T-helper 2 cell treated with Interferon-gamma antibody and Interleukin-4, amounts not matched to agents 100 ng/mL and 5 ng/mL, for 36 hours (primary cell): ENCODE results near the gene FKBP9. TPM values are rescaled to one million over a fixed set of nuclear protein-coding genes. Genes with fewer than 3 reads are reported as not detected.
"Not testable (repeated sequence)": the region's sequence is repeated elsewhere in the genome, so short reads cannot be mapped to it uniquely, and the experiment has no call there.

Experiments used
- intact Hi-C: fragments of 100-400 bp; cut with micrococcal nuclease; formaldehyde crosslinking; loops from one replicate; pipeline ENCODE4 v1.15.1; 2023
- total RNA-seq: library from RNA; stranded (reverse); gene quantifications from 2 replicates; pipeline ENCODE4 v1.2.3, GENCODE V29; 2022

Gene FKBP9
- total RNA-seq, 1 donor from 2014 or later = 1.3 TPM

GRCh38 chr7:33003111-33003510 is 45.9 kb downstream of the FKBP9 start:
- intact Hi-C loops = not testable (repeated sequence)

GRCh38 chr7:33004104-33004616 is 46.9 kb downstream of the FKBP9 start:
- intact Hi-C loops = not testable (repeated sequence)

GRCh38 chr7:33005193-33005592 is 48.0 kb downstream of the FKBP9 start:
- intact Hi-C loops = not testable (repeated sequence)

- intact Hi-C loops = not testable (repeated sequence)
Observed at GRCh38 chr7:33005690-33006089, 48.5 kb downstream of the FKBP9 start.

- intact Hi-C loops = no loop called here
Observed at GRCh38 chr7:33009734-33010133, 52.5 kb downstream of the FKBP9 start.

DNA sequence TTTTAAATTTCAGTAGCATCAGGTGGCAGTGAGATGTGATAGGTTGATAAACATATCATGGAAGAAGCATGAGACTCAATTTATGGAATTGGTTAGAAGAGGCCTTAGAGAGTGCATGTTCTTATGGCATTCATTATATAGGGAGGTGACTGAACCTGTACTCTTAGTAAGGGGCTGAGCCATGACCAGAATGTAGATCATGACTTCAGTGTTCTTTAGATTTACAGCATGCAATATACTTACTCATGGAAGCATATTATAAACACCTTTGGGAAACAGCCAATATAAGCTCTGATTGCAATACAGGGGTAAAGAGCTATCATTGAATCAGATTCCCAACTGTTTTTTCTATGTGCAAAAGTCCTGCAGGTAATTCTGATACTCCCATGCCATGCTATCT is 55.1 kb downstream of the FKBP9 start:
- intact Hi-C loops = no loop called here

- intact Hi-C loops = no loop called here
Observed at GRCh38 chr7:33024189-33024757, 67.0 kb downstream of the FKBP9 start.

DNA sequence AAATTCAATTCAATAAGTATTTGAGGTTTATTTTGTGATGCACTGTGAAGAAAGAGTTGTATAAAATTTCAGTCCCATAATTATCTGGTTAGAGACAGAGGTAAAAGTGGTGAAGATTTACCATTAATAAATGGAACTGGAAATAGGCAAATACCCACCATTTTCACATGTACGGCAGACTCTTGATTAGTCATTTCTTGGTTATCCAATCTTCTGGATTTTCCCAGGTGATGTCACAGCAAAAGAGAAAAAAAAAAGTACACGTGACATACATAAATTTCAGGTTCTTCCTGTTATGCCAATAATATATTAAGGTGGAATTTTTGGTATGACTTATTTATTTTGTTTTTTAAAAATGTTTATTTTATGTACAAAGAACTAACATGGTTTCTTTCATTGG is 78.5 kb downstream of the FKBP9 start:
- intact Hi-C loops = loop anchor here (5.0 kb wide), 1 partner anchor 543 kb away; the partner anchor contains the start of gene LSM5

DNA sequence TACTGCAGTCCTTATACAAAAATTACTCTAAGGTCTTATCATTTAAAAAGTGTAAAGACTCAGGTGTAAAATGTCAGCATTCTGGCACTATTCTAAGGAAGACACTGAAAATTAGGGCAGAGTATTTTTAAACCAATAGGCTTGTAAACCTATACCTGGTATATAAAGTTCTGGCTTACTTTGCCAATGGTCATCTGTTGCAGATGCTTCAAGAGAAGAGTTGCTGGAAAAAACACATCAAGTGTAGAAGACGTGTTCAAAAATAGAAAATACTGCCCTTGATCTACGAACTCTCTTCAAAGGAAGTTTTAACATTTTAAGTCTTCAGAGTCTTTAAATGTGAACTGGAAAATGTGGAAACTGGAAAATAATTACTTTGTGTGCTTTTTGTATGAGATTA is 81.4 kb downstream of the FKBP9 start:
- intact Hi-C loops = loop anchor here (1.0 to 5.0 kb wide), 5 partner anchors 12 to 546 kb away; partner anchors contain the start of genes LSM5 and RP9

GRCh38 chr7:33039257-33039902 is 82.1 kb downstream of the FKBP9 start:
- intact Hi-C loops = loop anchor here (1.0 to 5.0 kb wide), 5 partner anchors 11 to 547 kb away; partner anchors contain the start of genes LSM5 and RP9

DNA sequence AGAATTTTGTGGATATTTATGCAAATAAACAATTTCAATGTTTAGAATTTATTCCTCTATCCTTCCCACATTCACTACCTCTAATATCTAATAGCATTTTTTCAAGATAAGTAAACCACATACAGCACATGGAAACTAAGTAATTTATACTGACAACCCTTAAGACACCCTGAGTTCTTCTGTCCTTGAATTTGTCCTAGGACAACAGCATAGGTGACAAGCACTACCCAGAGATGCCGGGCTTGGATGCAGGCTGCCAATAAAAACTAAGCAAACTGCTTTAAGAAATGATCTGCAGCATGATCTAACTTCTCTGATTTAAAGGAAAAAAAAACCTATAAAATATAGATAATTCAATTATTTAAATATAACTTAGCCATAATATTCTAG is 82.7 kb downstream of the FKBP9 start:
- intact Hi-C loops = loop anchor here (1.0 to 5.0 kb wide), 8 partner anchors 10 to 548 kb away; partner anchors contain the start of genes BBS9, LSM5 and RP9

DNA sequence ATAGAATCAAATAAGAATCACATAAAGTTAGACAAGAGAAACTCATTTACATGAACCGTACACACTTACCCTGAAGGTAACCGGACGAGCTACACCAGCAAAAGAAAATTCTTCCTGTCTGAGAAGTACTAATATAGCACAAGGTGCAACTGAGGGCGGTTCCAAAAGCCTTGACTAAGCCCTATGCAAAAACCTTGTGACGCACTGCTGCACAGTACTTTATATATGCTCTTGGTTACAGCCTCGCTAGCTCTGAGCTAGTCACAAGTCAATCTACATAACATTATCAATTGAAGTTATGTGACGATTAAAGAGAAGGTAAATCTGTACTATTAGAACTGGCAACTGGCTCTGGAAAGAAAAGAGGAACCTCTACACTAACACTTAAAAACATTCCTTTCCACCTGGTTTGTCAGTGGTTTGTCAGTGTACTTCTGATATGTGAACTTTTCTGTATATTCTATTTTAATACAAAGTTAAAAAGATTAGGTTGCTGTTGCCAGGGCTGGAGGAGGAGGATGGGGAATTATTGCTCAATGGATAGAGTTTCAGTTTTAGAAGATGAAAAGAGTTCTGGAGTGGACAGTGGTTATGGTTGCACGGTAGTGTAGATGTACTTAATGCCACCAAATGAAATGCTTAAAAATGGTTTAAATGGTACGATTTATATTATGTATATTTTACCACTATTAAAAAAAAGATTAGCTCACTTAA is 83.7 kb downstream of the FKBP9 start:
- intact Hi-C loops = loop anchor here (1.0 to 2.0 kb wide), 3 partner anchors 14 to 136 kb away; partner anchors contain the start of gene BBS9

GRCh38 chr7:33041631-33042428 is 84.6 kb downstream of the FKBP9 start:
- intact Hi-C loops = loop anchor here (2.0 kb wide), 1 partner anchor 13 kb away; no protein-coding TSS in a partner anchor

DNA sequence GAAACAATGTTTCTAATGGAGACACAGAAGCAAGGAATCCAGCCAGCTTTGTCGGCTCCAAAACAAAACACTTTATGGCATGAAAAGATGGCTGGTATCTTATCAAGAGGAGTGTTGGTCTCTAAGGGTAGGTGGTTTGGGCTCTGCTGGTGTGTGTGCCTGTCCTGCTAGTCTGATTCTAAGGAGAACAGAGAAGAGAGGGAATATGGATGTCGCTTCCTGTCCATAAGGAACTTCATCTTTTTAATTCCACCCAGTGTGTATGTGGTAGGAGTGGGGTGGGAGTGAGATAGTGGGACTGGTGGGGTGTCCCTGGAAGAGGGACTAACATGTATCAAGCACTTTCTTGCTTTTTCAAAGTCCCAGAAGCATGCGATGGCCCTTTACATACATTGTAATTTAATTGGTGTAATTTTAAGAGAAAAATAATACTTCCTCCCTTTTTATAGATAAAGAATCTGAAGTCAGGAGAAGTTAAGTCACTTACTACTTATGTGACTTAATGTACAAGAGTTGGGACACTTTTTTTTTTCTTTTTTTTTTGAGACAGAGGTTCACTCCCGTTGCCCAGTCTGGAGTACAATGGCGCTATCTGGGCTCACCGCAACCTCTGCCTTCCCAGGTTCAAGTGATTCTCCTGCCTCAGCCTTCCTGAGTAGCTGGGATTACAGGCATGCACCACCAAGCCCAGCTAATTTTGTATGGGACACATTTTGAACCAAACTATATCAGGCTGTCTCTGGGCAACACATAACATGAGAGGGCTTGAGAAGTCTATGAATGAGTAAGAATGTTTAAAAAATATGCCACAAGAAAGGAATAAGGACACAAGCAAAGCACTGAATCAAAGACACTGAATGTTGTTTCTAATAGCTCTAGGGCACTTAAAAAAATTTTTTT is 86.5 kb downstream of the FKBP9 start:
- intact Hi-C loops = no loop called here

DNA sequence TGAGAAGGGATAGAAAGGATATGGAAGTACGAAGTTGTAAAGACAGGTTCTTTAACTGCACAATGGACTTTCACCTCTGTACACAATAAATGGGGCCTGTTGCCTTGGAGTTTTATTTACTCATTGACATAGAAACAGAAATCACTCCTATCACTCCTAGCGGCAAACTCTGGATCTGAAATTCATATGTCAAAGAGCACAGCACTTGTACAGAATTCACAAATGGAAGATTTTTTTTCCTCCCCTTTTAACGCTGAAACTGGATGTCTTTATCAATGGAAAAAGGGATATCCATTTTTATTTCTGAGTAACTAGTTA is 87.1 kb downstream of the FKBP9 start:
- intact Hi-C loops = no loop called here

GRCh38 chr7:33044986-33045385 is 87.7 kb downstream of the FKBP9 start:
- intact Hi-C loops = no loop called here

DNA sequence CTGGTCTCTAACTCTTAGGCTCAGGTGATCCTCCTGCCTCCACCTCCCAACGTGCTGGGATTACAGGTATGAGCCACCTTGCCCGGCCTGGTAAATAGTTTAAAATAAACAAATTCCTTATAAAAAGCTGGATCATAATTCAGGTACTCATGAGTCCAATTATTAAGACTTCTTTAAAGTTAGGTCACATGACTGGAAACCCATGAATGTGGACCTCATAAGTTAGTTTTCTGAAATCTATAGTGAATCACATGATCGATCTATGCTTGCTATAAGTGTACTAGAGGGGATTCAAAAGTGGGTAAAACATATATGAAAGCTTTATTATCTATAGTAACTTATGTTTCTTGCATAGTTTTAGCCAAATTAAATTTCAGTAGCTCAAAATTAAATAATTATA is 91.0 kb downstream of the FKBP9 start:
- intact Hi-C loops = no loop called here

DNA sequence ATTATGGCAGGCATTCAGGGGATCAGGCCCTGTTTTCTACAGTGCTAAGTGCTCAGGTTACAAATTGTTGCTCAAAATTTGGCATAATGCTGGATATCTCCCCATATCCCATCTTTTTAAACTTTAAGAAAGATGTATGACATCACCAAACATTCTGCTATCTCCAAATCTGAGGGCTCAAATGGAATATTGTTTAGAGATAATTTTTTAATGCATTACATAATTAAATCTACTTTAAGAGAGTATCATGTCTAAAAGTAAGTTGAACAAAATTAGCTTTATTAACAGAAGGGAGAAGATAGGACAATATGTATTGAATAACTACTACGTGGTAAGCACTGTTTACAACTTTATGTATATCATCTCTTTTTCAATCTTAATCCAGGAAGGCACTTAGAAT is 91.5 kb downstream of the FKBP9 start:
- intact Hi-C loops = no loop called here

GRCh38 chr7:33050535-33051318 is 93.5 kb downstream of the FKBP9 start:
- intact Hi-C loops = loop anchor here (1.0 to 2.0 kb wide), 5 partner anchors 11 to 286 kb away; no protein-coding TSS in a partner anchor
